ENCODE measurements around the gene ATXN1L.
"Not testable (repeated sequence)": the region's sequence is repeated elsewhere in the genome, so short reads cannot be mapped to it uniquely, and the experiment has no call there.

The ATXN1L gene

DNA sequence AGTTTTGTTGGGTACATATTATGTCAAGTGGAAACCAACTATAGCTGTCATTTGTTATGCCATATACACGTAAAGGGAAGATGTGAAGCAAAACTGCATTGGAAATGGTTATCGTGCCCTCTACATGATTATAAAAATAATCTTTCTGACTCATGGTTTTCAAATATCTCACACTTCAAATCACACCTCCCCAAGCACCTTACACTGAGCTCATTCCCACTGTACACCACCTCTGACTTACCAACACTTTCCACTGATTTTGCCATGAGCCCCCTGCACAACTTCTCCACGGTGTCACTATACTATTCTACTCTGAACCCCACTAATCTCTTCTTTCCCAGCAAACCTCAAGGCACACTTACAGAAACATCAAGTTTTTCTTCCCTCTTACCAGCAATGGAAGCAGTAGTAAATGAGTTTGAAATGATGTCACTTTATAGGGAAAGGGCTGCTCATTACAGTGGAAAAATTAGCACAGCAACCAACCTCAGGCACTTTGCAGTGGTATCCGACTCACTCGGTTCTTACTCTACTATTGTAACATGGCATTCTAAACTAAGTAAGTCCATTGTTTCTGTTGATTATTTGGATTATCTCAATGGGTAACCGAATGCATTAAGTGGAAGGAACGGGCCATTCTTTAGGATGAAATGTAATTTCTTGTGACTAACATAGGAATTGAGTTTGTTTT lies 19.5 kb downstream of the ATXN1L start:
- no peak for DNase-seq (ENCODE audit: low read depth in 2 of 2)
- TF ChIP-seq, protein P1, sequence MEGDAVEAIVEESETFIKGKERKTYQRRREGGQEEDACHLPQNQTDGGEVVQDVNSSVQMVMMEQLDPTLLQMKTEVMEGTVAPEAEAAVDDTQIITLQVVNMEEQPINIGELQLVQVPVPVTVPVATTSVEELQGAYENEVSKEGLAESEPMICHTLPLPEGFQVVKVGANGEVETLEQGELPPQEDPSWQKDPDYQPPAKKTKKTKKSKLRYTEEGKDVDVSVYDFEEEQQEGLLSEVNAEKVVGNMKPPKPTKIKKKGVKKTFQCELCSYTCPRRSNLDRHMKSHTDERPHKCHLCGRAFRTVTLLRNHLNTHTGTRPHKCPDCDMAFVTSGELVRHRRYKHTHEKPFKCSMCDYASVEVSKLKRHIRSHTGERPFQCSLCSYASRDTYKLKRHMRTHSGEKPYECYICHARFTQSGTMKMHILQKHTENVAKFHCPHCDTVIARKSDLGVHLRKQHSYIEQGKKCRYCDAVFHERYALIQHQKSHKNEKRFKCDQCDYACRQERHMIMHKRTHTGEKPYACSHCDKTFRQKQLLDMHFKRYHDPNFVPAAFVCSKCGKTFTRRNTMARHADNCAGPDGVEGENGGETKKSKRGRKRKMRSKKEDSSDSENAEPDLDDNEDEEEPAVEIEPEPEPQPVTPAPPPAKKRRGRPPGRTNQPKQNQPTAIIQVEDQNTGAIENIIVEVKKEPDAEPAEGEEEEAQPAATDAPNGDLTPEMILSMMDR (IDR thresholded peaks at IDR 0.05; ENCODE audit: low read depth, low read length), result no peak

DNA sequence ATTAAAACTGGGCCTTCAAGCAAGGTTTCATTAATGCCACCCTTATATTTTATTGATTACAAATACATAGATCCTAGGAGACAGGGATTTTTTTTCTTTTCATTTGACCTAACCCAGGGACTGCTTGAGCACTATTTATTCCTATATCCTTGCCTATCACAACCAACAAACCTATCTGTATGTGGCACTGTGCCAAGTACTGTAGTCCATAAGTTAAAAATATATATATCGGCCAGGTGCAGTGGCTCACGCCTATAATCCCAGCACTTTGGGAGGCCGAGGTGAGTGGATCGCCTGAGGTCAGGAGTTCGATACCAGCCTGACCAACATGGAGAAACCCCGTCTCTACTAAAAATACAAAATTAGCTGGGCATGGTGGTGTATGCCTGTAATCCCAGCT lies 21.4 kb downstream of the ATXN1L start:
- not testable (repeated sequence) for H3K4me3 ChIP-seq (replicated peaks in 1 of 2; ENCODE audit: low read depth in 2 of 2, low read length in 2 of 2); DNase-seq (ENCODE audit: low read depth in 2 of 2)

More for the DNA sequence above, 19.5 kb downstream of the ATXN1L start:
- no peak overlapping the region for H3K4me3 ChIP-seq (replicated peaks in 1 of 2; ENCODE audit: low read depth in 2 of 2, low read length in 2 of 2)

DNA sequence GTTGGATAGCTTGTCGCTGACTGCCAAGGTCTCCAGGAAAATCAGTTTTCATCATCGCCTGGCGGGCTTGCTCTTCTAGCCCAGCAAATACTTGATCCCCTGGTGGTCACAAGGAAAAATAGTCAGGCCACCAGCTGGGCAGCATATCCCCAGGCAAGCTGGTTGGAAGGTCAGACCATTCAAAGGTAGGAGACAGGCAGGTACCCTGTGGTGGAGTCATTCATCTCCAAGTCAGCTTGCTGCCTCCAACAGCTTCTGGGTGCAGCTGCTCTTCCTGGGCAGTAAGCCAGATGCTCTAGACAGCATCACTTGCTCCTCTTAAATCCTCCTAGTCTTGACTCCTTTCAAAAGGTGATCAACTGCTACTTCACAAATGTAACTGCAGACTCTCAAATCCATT lies 22.2 kb downstream of the ATXN1L start:
- DNase-seq (ENCODE audit: low read depth in 2 of 2), result no peak
- H3K4me3 ChIP-seq (replicated peaks in 1 of 2; ENCODE audit: low read depth in 2 of 2, low read length in 2 of 2), result no peak overlapping the region
- TF ChIP-seq, protein P1 (IDR thresholded peaks at IDR 0.05; ENCODE audit: low read depth, low read length), result no peak

DNA sequence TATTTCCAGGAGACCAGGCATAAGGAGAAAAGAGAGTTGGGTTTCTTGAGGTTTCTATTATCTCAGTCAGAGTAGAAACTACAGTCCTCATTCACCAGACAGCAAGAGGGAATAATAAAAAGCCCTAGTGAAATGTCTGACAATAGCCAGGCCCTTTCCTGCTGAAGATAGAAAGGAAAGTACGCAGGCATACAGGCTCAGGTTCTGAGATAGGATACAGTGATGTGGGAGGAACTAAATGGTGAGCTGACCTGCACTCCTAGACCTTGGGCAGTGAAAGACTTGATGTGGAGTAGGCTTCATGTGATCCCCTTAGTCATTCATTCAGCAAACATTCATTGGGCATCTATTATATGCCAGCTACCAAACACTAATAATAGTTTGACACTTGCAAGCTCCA lies 23.3 kb downstream of the ATXN1L start:
- no peak for DNase-seq (ENCODE audit: low read depth in 2 of 2)

DNA sequence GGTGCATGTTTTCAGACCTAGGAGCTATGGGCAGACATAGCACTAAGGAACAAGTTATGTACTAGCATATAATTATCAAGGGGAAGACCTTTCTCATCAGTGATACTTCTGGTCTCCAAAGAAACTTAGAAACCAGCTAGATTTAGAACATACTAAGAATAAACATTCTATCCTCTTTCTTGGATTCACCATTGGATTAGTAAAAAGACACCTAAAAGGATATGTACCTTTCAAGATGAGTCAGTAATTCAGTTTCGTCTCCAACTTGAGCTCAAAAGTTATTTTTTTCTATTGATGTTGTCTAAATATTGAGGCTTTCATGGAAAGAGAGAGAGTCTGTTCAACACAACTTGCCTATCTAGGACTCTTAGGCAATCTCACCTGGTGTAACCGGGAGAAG lies 25.0 kb downstream of the ATXN1L start:
- H3K4me3 ChIP-seq (replicated peaks in 1 of 2; ENCODE audit: low read depth in 2 of 2, low read length in 2 of 2), result no peak overlapping the region
- TF ChIP-seq, protein P1 (IDR thresholded peaks at IDR 0.05; ENCODE audit: low read depth, low read length), result no peak
- no peak for DNase-seq (ENCODE audit: low read depth in 2 of 2)

More for the DNA sequence above, 23.3 kb downstream of the ATXN1L start:
- no peak overlapping the region for H3K4me3 ChIP-seq (replicated peaks in 1 of 2; ENCODE audit: low read depth in 2 of 2, low read length in 2 of 2)
- TF ChIP-seq, protein P1 (IDR thresholded peaks at IDR 0.05; ENCODE audit: low read depth, low read length), result no peak

DNA sequence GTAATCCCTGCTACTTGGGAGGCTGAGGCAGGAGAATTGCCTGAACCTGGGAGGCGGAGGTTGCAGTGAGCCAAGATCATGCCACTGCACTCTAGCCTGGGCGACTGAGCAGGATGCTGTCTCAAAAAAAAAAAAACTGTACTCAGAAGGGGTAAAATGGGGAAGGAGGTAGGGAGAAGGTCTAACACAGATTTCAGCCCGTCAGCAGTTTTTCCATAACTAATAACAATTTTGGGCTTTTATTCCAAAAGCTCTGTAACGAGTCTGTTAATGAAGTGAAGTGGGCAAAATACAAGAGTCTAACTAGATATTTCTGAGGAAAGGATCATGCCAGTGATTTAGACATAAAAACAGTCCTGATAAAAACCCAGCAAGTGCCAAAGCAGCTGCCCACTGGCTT lies 27.4 kb downstream of the ATXN1L start:
- no peak overlapping the region for H3K4me3 ChIP-seq (replicated peaks in 1 of 2; ENCODE audit: low read depth in 2 of 2, low read length in 2 of 2)
- DNase-seq (ENCODE audit: low read depth in 2 of 2), result no peak
- TF ChIP-seq, protein P1 (IDR thresholded peaks at IDR 0.05; ENCODE audit: low read depth, low read length), result no peak

DNA sequence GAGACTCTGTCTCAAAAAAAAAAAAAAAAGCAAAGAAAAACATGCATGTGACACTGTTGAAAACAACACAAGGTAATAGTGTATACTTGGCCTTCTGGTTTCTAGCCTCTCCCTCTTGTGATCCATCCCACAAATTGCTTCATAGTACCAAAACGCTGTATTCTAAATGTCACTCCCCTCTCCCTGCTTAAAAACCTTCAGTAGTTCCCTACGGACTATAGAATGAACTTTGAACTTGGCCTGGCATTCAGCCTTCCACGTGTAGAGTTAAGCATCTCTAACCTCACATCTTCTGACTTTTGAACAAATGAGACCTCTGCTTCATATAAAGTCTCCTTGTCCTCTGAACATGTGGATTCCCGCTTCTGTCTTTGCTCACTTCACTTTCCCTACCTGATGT lies 33.1 kb downstream of the ATXN1L start:
- DNase-seq (ENCODE audit: low read depth in 2 of 2), result no peak
- TF ChIP-seq, protein P1 (IDR thresholded peaks at IDR 0.05; ENCODE audit: low read depth, low read length), result no peak
- no peak overlapping the region for H3K4me3 ChIP-seq (replicated peaks in 1 of 2; ENCODE audit: low read depth in 2 of 2, low read length in 2 of 2)
